Measurements from ENCODE around the gene CLC.
"Not testable (repeated sequence)": the region's sequence is repeated elsewhere in the genome, so short reads cannot be mapped to it uniquely, and the experiment has no call there.

The CLC gene

DNA sequence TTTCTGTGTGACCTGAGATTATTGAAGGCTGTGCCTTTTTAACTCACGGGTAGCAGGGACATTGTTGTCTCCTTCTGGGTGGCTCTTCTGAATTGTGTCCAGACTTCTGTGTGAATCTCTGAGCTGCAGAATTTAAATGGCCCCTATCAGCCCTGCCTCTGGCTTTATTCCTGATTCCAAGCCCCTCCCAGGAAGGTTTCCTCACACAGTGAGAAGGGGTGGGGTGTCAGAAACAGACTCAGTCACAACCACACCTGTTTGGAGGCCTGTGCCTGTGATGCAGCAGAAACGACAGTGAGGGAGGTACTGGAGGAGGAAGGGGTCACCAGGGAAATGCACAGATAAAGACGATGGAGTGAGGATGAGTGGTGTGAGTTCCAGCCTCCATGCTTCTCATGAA is at the start of gene CLC:
Gene CLC, minus strand, starts transcription at position 139 of the 400 bp plus-strand sequence. Its CDS starts 77 bp downstream, at position 62.
- DNase-seq, result no peak

- no peak for DNase-seq
These were observed 43.1 kb upstream of the CLC start for GRCh38 chr19:39780894-39781293.

DNA sequence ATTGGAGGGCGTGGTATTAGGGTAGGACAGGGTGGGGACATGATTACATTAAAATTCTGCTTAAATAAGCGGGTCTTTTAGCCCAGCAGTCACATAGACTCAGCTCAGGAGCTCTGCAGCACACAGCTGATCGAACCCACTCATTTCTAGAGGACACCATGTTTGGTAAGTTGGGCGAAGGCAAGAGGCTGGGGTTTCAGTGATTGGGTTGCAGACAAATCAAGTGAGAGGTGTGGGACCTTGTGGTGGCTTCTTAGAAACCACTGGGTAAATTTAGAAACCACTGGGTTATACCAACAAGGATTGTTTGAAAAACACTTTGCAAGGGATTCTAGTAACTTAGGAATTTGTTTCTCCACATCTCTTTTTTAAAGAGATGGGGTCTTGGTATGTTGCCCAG is 40.9 kb upstream of the CLC start, which contains the start of gene LEUTX:
Gene LEUTX, plus strand, starts transcription at position 92 of the 400 bp plus-strand sequence. Its CDS starts 67 bp downstream, at position 159.
- DNase-seq, result no peak

DNA sequence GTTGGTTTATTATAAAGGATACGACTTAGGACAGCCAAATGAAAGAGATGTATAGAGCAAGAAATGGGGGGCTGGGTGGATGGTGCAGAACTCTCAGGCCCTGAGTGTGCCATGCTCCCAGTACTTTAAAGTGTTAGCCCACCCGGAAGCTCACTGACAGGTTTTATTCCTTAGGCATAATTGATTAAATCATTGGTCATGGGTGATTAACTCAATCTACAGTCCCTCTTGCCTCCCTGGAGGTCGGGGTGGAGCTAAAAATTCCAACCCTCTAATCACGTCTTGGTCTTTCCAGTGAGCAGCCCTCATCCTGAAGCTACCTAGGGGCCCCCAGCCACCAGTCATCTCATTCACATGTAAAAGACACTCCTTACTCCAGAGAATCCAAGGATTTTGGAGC is 31.0 kb upstream of the CLC start:
- DNase-seq, result no peak

DNA sequence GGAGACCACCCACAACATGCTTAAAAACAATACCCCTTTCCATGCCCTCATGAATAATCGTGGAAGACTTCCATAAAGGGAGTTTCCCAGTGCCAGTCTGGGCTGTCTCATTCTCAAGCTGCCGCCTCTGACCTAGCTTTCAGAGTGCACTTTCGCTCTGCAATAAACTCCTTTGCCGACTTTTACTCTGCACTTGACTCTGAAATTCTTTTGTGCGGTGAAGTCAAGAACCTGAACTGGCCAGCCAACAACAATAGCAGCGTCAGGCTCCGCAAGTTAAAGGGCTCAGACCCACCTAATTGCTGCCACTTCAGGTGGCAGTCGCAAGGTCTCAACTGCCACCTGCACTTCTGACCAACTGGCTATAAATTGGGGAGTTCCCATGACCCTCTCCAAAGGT is 30.5 kb upstream of the CLC start:
- no peak for DNase-seq

- peak; percentile 25 for DNase-seq
These were observed 27.6 kb upstream of the CLC start for GRCh38 chr19:39765091-39766076.

DNA sequence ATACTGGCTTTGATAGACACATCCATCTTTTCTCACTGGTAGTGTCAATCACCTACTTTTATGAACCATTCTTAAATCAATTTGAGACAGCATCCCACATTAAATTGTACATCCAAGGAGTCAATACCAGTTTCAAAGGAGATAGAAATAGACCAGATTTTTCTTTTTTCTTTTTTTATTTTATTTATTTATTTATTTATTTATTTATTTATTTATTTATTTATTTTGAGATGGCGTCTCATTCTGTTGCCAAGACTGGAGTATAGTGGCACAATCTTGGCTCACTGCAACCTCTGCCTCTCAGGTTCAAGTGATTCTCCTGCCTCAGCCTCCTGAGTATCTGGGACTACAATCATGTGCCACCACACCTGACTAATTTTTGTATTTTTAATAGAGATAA is 24.0 kb upstream of the CLC start:
- DNase-seq, result not testable (repeated sequence)

DNA sequence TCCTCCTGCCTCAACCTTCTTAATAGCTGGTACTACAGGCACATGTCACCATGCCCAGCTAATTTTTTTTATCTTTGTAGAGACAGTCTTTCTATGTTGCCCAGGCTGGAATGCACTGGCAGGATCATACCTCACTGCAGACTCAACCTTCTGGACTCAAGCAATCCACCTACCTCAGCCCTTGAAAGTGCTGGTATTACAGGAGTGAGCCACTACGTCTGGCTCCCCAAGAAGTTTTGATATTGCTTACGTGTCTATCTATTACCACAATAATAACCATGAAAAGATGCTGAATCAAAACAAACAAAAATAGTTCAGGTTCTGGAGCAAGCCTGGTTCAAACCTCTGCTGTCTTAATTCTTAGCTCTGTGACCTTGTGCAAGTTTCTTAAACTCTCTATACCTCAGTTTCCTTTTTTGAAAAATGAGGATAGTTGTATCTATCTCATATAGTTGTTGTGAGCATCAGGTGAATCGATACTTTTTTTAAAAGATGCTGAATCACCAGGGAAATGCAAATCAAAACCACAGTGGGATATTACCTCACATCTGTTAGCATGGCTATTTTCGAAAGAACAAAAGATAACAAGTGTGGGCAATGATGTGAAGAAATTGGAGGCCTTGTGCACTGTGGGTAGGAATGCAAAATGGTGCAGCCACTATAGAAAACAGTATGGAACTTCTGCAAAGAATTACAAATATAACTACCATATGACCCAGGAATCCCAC is 21.8 kb upstream of the CLC start:
- DNase-seq, result no peak

DNA sequence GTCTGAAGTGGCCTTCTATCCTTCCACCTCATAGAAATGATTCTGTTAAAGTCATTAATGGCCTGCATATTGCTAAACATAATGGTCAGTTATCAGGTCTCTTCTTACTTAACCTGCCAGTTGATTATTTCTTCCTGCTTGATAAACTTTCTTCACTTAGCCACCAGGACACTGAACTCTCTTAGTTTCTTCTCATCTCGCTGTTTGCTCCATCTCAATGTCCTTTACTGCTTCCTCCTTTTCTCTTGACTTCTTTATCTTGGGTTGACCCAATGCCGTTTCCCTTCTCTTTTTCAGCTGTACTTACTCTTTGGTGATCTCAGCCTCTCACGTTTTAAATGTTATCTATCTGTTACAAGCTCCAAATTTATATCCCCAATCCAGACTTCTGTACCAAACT is 17.1 kb upstream of the CLC start:
- no peak for DNase-seq

GRCh38 chr19:39754544-39754943 is 16.7 kb upstream of the CLC start:
- DNase-seq, result no peak

GRCh38 chr19:39752795-39753194 is 15.0 kb upstream of the CLC start:
- DNase-seq, result no peak

DNA sequence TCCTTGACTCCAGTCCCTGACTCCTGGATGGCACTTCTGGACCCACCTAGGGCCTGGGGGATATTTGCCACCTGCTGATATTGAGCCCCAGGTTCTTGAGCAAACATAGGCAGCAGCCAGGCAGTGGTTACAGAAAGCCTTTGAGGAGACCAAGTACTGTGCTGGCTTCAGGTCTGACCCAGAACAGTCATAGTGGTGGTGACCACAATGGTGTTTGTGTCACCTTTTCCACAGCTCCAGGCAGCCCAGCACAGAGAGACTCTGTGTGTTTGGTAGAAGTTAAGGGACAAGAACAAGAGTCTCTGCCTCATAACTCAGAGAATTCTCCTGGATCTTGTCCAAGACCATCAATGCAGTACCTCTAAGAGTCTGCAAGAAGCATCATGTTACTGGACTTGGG is 14.6 kb upstream of the CLC start:
- DNase-seq, result no peak

GRCh38 chr19:39749981-39750380 is 12.2 kb upstream of the CLC start:
- DNase-seq, result no peak

GRCh38 chr19:39746836-39747529 is 9.2 kb upstream of the CLC start:
- DNase-seq, result no peak

- DNase-seq, result no peak
These were observed 7.8 kb upstream of the CLC start for GRCh38 chr19:39745643-39746042.

DNA sequence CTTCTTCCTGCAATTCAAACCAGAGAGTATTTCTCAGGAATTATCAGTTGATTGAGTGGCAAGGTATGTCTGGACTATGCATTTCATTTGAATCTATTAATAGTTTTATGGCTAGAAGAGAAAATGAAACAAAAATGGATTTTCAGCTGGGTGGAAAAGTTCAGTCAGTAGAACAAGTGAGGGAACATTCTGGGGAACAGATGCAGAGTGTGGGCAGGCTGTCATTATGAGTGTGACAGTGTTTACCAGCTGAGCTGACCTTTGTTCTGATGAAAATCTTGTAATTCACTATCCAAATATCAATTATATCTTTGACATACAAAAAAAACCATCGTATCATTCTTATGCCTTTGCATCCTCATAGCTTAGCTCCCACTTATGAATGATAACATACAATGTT is 2.6 kb upstream of the CLC start:
- DNase-seq, result no peak

- DNase-seq, result no peak
These were observed 985 bp upstream of the CLC start for GRCh38 chr19:39738814-39739213.

DNA sequence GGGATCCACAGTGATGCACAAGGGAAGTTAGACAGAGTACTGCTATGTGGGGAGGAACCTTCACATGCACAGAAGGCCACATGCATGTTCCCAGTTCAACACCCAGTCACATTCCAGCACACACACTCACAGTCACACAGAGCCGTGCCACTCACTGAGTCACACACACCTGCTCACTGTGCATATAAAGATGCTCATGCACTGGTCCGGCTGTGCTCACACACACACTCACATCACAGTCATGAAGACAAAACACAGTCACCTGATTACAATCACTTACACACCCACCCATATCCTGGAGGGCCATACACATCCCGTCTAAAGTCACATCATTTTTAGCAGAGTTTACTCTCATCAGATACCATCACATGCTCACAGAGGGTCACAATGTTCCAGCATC is 478 bp downstream of the CLC start:
- DNase-seq, result no peak

GRCh38 chr19:39736088-39736487 is 1.7 kb downstream of the CLC start:
- no peak for DNase-seq

DNA sequence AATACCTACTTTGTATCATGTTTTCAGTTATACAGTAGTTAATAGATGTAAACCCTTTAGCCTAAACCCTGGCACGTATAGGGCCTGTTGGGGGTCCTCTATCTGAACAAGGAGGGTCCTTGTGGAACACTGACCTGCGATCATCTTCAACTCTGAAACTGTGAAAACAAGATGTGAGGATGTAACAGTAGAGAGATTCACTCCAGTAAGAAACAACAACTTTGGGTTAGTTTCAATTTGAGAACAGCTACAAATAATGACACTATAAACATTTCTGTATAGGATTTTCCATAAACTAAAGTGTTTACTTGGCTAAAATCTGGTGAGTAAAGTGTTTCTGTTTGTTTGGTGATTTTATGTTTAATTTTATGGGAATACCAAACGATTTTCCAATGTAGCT is 2.1 kb downstream of the CLC start:
- DNase-seq, result no peak

DNA sequence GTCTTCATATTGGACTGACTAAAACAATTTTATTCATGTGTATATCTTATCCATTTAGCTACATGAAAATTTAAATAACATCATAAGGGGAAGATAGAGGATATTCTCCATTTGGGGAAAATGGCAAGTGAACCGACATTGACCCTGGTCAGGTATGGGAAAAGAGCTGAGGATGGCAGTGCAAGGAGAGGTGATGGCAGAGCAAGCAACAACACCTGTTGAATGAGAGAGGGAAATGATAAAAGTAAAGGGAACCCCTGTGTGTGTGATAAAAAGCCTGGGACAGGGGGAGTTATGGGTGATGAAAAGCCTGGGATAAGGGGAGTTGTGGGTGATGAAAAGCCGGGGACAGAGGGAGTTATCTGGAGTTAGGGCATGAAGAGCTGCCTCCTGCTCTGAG is 4.0 kb downstream of the CLC start:
- no peak for DNase-seq

DNA sequence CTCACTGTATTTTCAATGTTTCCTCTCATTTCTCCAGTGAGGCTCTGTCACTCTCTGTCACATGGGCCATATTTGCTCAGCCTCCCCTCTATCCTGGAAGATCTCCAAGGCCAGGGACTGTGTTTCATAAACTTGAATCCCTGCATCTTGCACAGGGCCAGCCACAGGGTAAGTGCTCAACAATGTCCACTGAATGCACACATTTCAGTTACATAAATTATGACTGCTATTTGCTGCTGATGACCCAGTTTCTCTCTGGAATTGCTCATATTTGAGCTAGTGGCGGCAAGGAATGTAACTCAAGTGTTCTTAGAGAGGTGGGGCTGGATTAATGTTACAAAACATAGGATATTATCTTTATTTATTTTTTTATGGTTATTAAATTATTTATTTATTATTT is 6.1 kb downstream of the CLC start:
- DNase-seq, result no peak

DNA sequence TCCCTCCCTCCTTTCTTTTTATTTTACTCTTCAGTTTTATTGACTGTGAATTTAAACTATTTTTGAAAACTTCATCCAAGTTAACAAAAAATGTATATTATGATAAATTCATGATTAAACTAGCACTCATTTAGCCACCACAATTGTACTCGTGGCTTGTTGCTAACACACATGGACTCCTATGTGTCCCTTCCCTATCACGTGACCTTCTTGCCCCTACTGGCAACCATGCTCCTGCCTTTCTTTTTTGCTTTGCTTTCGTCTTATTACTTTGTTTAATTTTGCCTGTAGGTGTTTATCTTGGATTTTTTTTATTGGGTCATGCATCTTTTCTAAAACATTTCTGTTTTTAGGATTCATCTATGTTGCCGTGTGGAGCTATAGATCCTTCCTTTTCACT is 8.2 kb downstream of the CLC start:
- no peak for DNase-seq

Data from fibroblast of upper back skin (primary cell).